ENCODE measurements around the gene IRAK1BP1. TPM values are rescaled to one million over a fixed set of nuclear protein-coding genes. Genes with fewer than 3 reads are reported as not detected.

The IRAK1BP1 gene
- total and polyA plus RNA-seq, 10 of the 15 experiments (the other 5 are each of a cell fraction or from before 2014, with no cell fraction given), result 2.3 to 6.7 (median 3.9) TPM

GRCh38 chr6:78935553-78935952 lies 68.2 kb downstream of the IRAK1BP1 start:
- Histone ChIP-seq H3K4me2 (ENCODE audit: control insufficient read depth, insufficient read depth) (no peak overlapping the region), H3K27me3 (replicated peaks in 1 of 2; ENCODE audit: control insufficient read depth in 2 of 2, insufficient read depth in 2 of 2, low read length in 1 of 2) (no peaks in the 10 kb centered on the region), H3K27ac (ENCODE audit: control insufficient read depth, insufficient read depth) (no peak overlapping the region), H3K36me3 (ENCODE audit: control insufficient read depth in 2 of 2, insufficient read depth in 2 of 2, low read length in 1 of 2) (no peaks in the 10 kb centered on the region; a peak in 2 of 4 replicates), H3K9ac (ENCODE audit: control insufficient read depth, insufficient read depth, low read length) (no peak overlapping the region), H2AFZ (ENCODE audit: control insufficient read depth, low read depth, low read length) (no peak overlapping the region), H3K79me2 (ENCODE audit: control insufficient read depth, insufficient read depth, low read length) (no peaks in the 10 kb centered on the region), H3K9me3 (replicated peaks; ENCODE audit: control insufficient read depth, insufficient read depth, low read length) (no peaks in the 10 kb centered on the region), H3K4me1 (ENCODE audit: control insufficient read depth, insufficient read depth, low read length) (no peaks in the 10 kb centered on the region), H3K4me3 (no peak overlapping the region), H4K20me1 (ENCODE audit: control insufficient read depth, insufficient read depth) (no peaks in the 10 kb centered on the region)
- no peak for TF ChIP-seq TCF3 (IDR thresholded peaks at IDR 0.05; ENCODE audit: borderline replicate concordance, insufficient read depth, low read depth, low read length)
- no peak for TF ChIP-seq ZBTB11 (CRISPR knock-in tag; IDR thresholded peaks at IDR 0.05)
- TF ChIP-seq, protein P1, sequence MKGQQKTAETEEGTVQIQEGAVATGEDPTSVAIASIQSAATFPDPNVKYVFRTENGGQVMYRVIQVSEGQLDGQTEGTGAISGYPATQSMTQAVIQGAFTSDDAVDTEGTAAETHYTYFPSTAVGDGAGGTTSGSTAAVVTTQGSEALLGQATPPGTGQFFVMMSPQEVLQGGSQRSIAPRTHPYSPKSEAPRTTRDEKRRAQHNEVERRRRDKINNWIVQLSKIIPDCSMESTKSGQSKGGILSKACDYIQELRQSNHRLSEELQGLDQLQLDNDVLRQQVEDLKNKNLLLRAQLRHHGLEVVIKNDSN (IDR thresholded peaks at IDR 0.05; ENCODE audit: borderline replicate concordance, extremely low read length, insufficient read depth, low read depth, low read length), result no peak
- TF ChIP-seq, protein P2, sequence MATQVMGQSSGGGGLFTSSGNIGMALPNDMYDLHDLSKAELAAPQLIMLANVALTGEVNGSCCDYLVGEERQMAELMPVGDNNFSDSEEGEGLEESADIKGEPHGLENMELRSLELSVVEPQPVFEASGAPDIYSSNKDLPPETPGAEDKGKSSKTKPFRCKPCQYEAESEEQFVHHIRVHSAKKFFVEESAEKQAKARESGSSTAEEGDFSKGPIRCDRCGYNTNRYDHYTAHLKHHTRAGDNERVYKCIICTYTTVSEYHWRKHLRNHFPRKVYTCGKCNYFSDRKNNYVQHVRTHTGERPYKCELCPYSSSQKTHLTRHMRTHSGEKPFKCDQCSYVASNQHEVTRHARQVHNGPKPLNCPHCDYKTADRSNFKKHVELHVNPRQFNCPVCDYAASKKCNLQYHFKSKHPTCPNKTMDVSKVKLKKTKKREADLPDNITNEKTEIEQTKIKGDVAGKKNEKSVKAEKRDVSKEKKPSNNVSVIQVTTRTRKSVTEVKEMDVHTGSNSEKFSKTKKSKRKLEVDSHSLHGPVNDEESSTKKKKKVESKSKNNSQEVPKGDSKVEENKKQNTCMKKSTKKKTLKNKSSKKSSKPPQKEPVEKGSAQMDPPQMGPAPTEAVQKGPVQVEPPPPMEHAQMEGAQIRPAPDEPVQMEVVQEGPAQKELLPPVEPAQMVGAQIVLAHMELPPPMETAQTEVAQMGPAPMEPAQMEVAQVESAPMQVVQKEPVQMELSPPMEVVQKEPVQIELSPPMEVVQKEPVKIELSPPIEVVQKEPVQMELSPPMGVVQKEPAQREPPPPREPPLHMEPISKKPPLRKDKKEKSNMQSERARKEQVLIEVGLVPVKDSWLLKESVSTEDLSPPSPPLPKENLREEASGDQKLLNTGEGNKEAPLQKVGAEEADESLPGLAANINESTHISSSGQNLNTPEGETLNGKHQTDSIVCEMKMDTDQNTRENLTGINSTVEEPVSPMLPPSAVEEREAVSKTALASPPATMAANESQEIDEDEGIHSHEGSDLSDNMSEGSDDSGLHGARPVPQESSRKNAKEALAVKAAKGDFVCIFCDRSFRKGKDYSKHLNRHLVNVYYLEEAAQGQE (IDR thresholded peaks at IDR 0.05; ENCODE audit: low read depth, low read length), result no peak
- TF ChIP-seq SREBF2 (IDR thresholded peaks at IDR 0.05; ENCODE audit: low read length), result no peak
- no peak for TF ChIP-seq MYB (IDR thresholded peaks at IDR 0.05; ENCODE audit: borderline replicate concordance, low read depth, low read length)
- no peak for TF ChIP-seq SRF (IDR thresholded peaks at IDR 0.05; ENCODE audit: low read depth in 2 of 2, low read length in 2 of 2)
- TF ChIP-seq, protein P3, sequence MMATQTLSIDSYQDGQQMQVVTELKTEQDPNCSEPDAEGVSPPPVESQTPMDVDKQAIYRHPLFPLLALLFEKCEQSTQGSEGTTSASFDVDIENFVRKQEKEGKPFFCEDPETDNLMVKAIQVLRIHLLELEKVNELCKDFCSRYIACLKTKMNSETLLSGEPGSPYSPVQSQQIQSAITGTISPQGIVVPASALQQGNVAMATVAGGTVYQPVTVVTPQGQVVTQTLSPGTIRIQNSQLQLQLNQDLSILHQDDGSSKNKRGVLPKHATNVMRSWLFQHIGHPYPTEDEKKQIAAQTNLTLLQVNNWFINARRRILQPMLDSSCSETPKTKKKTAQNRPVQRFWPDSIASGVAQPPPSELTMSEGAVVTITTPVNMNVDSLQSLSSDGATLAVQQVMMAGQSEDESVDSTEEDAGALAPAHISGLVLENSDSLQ (IDR thresholded peaks at IDR 0.05), result no peak
- TF ChIP-seq POLR2A (IDR thresholded peaks at IDR 0.05; ENCODE audit: low read depth, low read length), result no peak
- no peak for TF ChIP-seq SMAD1 (IDR thresholded peaks at IDR 0.05; ENCODE audit: low read depth, partially characterized antibody)
- no peak for TF ChIP-seq POLR2AphosphoS5 (IDR thresholded peaks at IDR 0.05; ENCODE audit: low read length)
- no peak for TF ChIP-seq IKZF2 (IDR thresholded peaks at IDR 0.05)
- CTCF ChIA-PET, result no interaction called here
- no peak for FAIRE-seq
- ATAC-seq, result no peak
- SMC1A ChIA-PET (ENCODE audit: uncharacterized antibody, unreplicated experiment), result interaction anchor here (1.6 kb wide), 1 partner anchor 10 kb away, joined by 11 read pairs; no protein-coding TSS in a partner anchor
- WGBS (ENCODE audit: insufficient coverage, insufficient replicate concordance, low lambda C conversion rate, missing lambda C conversion rate), result 98% methylated on average over 2 of the region's 2 CpGs
- intact Hi-C loops (cut with micrococcal nuclease; ENCODE audit: unreplicated experiment), result no loop called here
- POLR2A ChIA-PET, result no interaction called here
- in situ Hi-C loops (cut with MboI), result no loop called here
- RAD21 ChIA-PET (ENCODE audit: unreplicated experiment), result no interaction called here
- no TSS peak for BruUV-seq (replicated peaks)
- no peak for DNase-seq (ENCODE audit: low read depth, low spot score)
